Neural progenitor cell (in vitro differentiated cells): Measurements from ENCODE around the gene GH1.
"Not testable (repeated sequence)": the region's sequence is repeated elsewhere in the genome, so short reads cannot be mapped to it uniquely, and the experiment has no call there.

Experiments used
- EZH2phosphoT487 ChIP-seq: fragments of 200-600 bp; sonication (generic); IDR thresholded peaks from 2 replicates; pipeline ENCODE4 v1.6.1; 2017; ENCODE audit warnings: antibody characterized with exemption
- TF ChIP-seq, protein P1 (sequence below): fragments of 200-600 bp; sonication (generic); IDR thresholded peaks from 2 replicates; pipeline ENCODE4 v1.5.1; 2017; ENCODE audit warnings: antibody characterized with exemption, mild to moderate bottlenecking

DNA sequence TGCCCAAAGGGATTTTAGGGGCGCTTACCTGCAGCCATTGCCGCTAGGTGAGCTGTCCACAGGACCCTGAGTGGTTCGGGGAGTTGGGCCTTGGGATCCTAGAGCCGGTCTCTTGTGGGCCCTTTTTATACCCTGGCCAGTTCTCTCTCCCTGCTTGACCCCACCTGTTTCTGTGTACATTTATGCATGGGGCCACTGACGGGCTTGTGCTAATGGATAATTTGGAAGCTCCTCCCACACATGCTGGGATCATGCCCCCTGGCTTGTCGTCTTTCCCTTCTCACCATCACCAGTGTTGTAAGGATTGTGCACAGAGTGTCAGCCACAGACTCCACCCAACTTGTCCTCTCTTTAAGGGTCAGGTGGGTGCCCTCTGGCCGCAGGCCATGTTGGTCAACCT, 45.1 kb downstream of the GH1 start, which contains the start of gene CSH2:
- TF ChIP-seq, protein P1, sequence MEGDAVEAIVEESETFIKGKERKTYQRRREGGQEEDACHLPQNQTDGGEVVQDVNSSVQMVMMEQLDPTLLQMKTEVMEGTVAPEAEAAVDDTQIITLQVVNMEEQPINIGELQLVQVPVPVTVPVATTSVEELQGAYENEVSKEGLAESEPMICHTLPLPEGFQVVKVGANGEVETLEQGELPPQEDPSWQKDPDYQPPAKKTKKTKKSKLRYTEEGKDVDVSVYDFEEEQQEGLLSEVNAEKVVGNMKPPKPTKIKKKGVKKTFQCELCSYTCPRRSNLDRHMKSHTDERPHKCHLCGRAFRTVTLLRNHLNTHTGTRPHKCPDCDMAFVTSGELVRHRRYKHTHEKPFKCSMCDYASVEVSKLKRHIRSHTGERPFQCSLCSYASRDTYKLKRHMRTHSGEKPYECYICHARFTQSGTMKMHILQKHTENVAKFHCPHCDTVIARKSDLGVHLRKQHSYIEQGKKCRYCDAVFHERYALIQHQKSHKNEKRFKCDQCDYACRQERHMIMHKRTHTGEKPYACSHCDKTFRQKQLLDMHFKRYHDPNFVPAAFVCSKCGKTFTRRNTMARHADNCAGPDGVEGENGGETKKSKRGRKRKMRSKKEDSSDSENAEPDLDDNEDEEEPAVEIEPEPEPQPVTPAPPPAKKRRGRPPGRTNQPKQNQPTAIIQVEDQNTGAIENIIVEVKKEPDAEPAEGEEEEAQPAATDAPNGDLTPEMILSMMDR: not testable (repeated sequence)
- not testable (repeated sequence) for TF ChIP-seq EZH2phosphoT487
